ENCODE measurements around the gene TRPM4. TPM values are rescaled to one million over a fixed set of nuclear protein-coding genes. Genes with fewer than 3 reads are reported as not detected.

Gene TRPM4
- total and polyA plus RNA-seq, 2 of the 13 experiments (the other 11 are each of a cell fraction or from before 2014, with no cell fraction given): 1.9 to 4.3 TPM

DNA sequence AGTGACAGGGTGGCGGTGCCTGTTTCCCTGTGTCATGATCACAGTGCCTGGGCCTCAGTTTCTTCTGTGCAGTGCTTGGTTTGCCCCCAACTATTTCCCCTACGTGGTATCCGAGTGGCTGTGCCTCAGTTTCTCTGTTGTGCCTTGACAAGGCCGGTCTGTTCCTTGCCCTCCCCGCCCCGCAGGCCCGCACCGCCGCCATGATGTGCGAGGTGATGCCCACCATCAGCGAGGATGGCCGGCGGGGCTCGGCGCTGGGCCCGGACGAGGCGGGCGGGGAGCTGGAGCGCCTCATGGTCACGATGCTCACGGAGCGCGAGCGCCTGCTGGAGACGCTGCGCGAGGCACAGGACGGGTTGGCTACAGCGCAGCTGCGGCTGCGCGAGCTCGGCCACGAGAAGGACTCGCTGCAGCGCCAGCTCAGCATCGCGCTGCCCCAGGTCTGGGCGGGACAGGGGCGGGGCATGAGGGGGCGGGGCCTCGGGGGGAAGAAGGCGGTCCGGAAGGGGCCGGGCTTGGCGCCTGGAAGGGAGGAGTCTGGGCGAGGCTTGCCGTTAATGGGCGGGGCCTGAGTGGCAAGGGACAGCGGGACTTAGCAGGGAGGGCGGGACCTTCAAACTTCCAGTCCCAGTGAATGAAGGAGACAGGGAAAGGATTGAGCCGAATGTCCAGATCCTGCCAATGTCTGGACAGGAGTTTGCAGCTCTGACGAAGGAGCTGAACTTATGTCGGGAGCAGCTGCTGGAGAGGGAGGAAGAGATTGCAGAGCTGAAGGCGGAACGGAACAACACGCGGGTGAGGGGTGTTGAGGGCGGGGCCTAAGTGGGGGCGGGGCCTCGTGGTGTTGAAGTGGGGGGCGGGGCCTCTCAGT is 29.7 kb upstream of the TRPM4 start (continued):
- TF ChIP-seq TAF1 (CRISPR knock-in tag; IDR thresholded peaks at IDR 0.05) (peak; percentile 77; the same call in 1 of the 2 replicates), RORA (CRISPR knock-in tag; IDR thresholded peaks at IDR 0.05) (no peak), ARNTL (CRISPR knock-in tag; IDR thresholded peaks at IDR 0.05) (peak; percentile 90), MXI1 (IDR thresholded peaks at IDR 0.05; ENCODE audit: borderline replicate concordance, low read depth, low read length) (peak; percentile 86; the same call in 2 of the 3 replicates), NR2F2 (IDR thresholded peaks at IDR 0.05; ENCODE audit: borderline replicate concordance, low read depth) (no peak), ZNF317 (CRISPR knock-in tag; IDR thresholded peaks at IDR 0.05) (peak; percentile 86; the same call in 1 of the 2 replicates), KDM5B (CRISPR knock-in tag; IDR thresholded peaks at IDR 0.05; ENCODE audit: borderline replicate concordance) (peak; percentile 100), TCF7L2 (IDR thresholded peaks at IDR 0.05; ENCODE audit: low read depth, low read length) (no peak), DPF2 (CRISPR knock-in tag; IDR thresholded peaks at IDR 0.05; ENCODE audit: borderline replicate concordance, low read depth) (no peak), NBN (conservative IDR thresholded peaks at IDR 0.05) (no peak), CEBPB (IDR thresholded peaks at IDR 0.05; ENCODE audit: borderline replicate concordance, low read depth, low read length) (no peak), IRF2 (CRISPR knock-in tag; IDR thresholded peaks at IDR 0.05) (peak; percentile 86), TRIM24 (CRISPR knock-in tag; IDR thresholded peaks at IDR 0.05) (no peak), ZNF282 (IDR thresholded peaks at IDR 0.05; ENCODE audit: partially characterized antibody) (no peak), ZNF205 (CRISPR knock-in tag; IDR thresholded peaks at IDR 0.05) (peak; percentile 95), REPIN1 (CRISPR knock-in tag; IDR thresholded peaks at IDR 0.05; ENCODE audit: borderline replicate concordance, low read depth) (peak; percentile 99), ZFP36L1 (CRISPR knock-in tag; IDR thresholded peaks at IDR 0.05) (peak; percentile 99), PCBP2 (optimal IDR thresholded peaks at IDR 0.05; ENCODE audit: low read depth, low read length, poor library complexity, severe bottlenecking) (no peak), HES4 (CRISPR knock-in tag; IDR thresholded peaks at IDR 0.05; ENCODE audit: borderline replicate concordance) (peak; percentile 99)
- TF ChIP-seq, protein P1, sequence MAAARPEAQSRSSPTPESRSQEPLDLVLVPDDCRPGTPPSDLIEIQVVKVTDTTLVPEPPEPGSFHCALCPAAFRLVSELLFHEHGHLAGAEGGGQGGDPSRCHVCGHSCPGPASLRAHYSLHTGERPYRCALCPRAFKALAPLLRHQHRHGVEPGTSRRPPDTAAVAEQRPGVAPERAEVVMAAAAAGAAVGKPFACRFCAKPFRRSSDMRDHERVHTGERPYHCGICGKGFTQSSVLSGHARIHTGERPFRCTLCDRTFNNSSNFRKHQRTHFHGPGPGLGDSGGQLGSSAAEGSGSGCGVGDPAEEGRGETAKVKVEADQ (CRISPR knock-in tag; IDR thresholded peaks at IDR 0.05; ENCODE audit: borderline replicate concordance): peak; percentile 95
- TF ChIP-seq, protein P2, sequence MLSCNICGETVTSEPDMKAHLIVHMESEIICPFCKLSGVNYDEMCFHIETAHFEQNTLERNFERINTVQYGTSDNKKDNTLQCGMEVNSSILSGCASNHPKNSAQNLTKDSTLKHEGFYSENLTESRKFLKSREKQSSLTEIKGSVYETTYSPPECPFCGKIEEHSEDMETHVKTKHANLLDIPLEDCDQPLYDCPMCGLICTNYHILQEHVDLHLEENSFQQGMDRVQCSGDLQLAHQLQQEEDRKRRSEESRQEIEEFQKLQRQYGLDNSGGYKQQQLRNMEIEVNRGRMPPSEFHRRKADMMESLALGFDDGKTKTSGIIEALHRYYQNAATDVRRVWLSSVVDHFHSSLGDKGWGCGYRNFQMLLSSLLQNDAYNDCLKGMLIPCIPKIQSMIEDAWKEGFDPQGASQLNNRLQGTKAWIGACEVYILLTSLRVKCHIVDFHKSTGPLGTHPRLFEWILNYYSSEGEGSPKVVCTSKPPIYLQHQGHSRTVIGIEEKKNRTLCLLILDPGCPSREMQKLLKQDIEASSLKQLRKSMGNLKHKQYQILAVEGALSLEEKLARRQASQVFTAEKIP (CRISPR knock-in tag; IDR thresholded peaks at IDR 0.05; ENCODE audit: borderline replicate concordance): no peak
- TF ChIP-seq, protein P3, sequence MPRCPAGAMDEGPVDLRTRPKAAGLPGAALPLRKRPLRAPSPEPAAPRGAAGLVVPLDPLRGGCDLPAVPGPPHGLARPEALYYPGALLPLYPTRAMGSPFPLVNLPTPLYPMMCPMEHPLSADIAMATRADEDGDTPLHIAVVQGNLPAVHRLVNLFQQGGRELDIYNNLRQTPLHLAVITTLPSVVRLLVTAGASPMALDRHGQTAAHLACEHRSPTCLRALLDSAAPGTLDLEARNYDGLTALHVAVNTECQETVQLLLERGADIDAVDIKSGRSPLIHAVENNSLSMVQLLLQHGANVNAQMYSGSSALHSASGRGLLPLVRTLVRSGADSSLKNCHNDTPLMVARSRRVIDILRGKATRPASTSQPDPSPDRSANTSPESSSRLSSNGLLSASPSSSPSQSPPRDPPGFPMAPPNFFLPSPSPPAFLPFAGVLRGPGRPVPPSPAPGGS (CRISPR knock-in tag; IDR thresholded peaks at IDR 0.05): peak; percentile 99
- TF ChIP-seq, protein P4, sequence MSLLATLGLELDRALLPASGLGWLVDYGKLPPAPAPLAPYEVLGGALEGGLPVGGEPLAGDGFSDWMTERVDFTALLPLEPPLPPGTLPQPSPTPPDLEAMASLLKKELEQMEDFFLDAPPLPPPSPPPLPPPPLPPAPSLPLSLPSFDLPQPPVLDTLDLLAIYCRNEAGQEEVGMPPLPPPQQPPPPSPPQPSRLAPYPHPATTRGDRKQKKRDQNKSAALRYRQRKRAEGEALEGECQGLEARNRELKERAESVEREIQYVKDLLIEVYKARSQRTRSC (CRISPR knock-in tag; IDR thresholded peaks at IDR 0.05; ENCODE audit: low read depth): peak; percentile 99

All from HepG2 (cell line).